Stimulated activated CD4-positive, alpha-beta T cell treated with anti-CD3 and anti-CD28 coated beads, Interleukin-12 subunit alpha, Interleukin-12 subunit beta, amount 100 ng/mL, for 48 hours (primary cell): ENCODE data around the gene TNS2.

ENCODE experiments used
- DNase-seq, 3 donors: peaks; one replicate each; pipeline ENCODE4 v3.0.0-alpha.2; 2020; ENCODE audit warnings: low read depth in 2 of 3, low spot score in 1 of 3

TNS2 gene

GRCh38 chr12:53056296-53056695 lies 6.4 kb downstream of the TNS2 start:
- DNase-seq: no peak

- no peak for DNase-seq
These were observed 7.0 kb downstream of the TNS2 start for GRCh38 chr12:53056901-53057300.

GRCh38 chr12:53057816-53058500 lies 8.1 kb downstream of the TNS2 start:
- no peak for DNase-seq

- no peak for DNase-seq
These were observed 9.0 kb downstream of the TNS2 start for GRCh38 chr12:53058674-53059433.

- DNase-seq: no peak
These were observed 9.7 kb downstream of the TNS2 start for GRCh38 chr12:53059434-53060063.

GRCh38 chr12:53060064-53060720 lies 10.3 kb downstream of the TNS2 start:
- no peak for DNase-seq

- DNase-seq: no peak
These were observed 10.9 kb downstream of the TNS2 start for GRCh38 chr12:53060721-53061276.

- DNase-seq: no peak
These were observed 11.6 kb downstream of the TNS2 start for GRCh38 chr12:53061404-53062010.

- no peak for DNase-seq
These were observed 12.4 kb downstream of the TNS2 start for GRCh38 chr12:53062011-53062961.

GRCh38 chr12:53062977-53063707 lies 13.3 kb downstream of the TNS2 start:
- DNase-seq: no peak

- no peak for DNase-seq
These were observed 14.1 kb downstream of the TNS2 start for GRCh38 chr12:53063708-53064612.

GRCh38 chr12:53064613-53065436 lies 15.0 kb downstream of the TNS2 start:
- no peak for DNase-seq

GRCh38 chr12:53065470-53065869 lies 15.6 kb downstream of the TNS2 start:
- DNase-seq: no peak

GRCh38 chr12:53065975-53066931 lies 16.4 kb downstream of the TNS2 start:
- DNase-seq: peak; percentile 40 to 72 (median 62)

GRCh38 chr12:53067074-53067992 lies 17.5 kb downstream of the TNS2 start:
- DNase-seq: no peak
